ENCODE measurements around the gene GALNT17. TPM values are rescaled to one million over a fixed set of nuclear protein-coding genes. Genes with fewer than 3 reads are reported as not detected.

GALNT17 gene
- total RNA-seq, 1 donor: 0.36 TPM

DNA sequence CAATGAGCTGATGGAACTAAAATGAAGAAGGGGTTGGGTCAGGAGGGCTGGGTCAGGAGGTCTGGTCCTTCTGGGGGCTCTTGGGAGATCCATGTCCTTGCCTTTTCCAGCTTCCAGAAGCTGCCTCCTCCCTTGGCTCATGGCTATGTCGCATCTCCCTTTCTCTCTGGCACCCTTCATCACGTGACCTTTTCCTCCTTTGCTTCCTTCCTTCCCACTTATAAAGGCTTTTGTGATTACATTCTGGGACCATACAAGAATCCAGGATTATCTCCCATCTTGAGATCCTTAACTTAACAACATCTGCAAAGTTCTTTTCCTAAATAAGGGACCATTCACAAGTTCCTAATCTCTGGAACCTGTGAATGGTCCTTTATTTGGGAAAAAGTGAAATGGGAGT, 290.2 kb downstream of the GALNT17 start:
- TF ChIP-seq, protein P1, sequence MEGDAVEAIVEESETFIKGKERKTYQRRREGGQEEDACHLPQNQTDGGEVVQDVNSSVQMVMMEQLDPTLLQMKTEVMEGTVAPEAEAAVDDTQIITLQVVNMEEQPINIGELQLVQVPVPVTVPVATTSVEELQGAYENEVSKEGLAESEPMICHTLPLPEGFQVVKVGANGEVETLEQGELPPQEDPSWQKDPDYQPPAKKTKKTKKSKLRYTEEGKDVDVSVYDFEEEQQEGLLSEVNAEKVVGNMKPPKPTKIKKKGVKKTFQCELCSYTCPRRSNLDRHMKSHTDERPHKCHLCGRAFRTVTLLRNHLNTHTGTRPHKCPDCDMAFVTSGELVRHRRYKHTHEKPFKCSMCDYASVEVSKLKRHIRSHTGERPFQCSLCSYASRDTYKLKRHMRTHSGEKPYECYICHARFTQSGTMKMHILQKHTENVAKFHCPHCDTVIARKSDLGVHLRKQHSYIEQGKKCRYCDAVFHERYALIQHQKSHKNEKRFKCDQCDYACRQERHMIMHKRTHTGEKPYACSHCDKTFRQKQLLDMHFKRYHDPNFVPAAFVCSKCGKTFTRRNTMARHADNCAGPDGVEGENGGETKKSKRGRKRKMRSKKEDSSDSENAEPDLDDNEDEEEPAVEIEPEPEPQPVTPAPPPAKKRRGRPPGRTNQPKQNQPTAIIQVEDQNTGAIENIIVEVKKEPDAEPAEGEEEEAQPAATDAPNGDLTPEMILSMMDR (IDR thresholded peaks at IDR 0.05; ENCODE audit: extremely low read depth, low read depth, low read length): no peak
- Histone ChIP-seq H3K27ac (ENCODE audit: low read depth, low read length) (no peak overlapping the region), H3K36me3 (ENCODE audit: insufficient read depth, low read length) (no peaks in the 10 kb centered on the region), H3K4me2 (ENCODE audit: insufficient read depth, low read length) (no peak overlapping the region), H2AFZ (ENCODE audit: low read length) (no peak overlapping the region), H3K79me2 (ENCODE audit: insufficient read depth, low read length) (no peaks in the 10 kb centered on the region), H3K4me3 (ENCODE audit: insufficient read depth, low read length) (no peak overlapping the region), H3K9me3 (ENCODE audit: low read depth, low read length) (no peaks in the 10 kb centered on the region), H3K27me3 (ENCODE audit: insufficient read depth, low read length) (no peaks in the 10 kb centered on the region), H4K20me1 (ENCODE audit: insufficient read depth, low read length) (no peaks in the 10 kb centered on the region), H3K4me1 (ENCODE audit: insufficient read depth, low read length) (no peaks in the 10 kb centered on the region)
- no peak for DNase-seq (ENCODE audit: insufficient read length, low spot score, missing footprints)

DNA sequence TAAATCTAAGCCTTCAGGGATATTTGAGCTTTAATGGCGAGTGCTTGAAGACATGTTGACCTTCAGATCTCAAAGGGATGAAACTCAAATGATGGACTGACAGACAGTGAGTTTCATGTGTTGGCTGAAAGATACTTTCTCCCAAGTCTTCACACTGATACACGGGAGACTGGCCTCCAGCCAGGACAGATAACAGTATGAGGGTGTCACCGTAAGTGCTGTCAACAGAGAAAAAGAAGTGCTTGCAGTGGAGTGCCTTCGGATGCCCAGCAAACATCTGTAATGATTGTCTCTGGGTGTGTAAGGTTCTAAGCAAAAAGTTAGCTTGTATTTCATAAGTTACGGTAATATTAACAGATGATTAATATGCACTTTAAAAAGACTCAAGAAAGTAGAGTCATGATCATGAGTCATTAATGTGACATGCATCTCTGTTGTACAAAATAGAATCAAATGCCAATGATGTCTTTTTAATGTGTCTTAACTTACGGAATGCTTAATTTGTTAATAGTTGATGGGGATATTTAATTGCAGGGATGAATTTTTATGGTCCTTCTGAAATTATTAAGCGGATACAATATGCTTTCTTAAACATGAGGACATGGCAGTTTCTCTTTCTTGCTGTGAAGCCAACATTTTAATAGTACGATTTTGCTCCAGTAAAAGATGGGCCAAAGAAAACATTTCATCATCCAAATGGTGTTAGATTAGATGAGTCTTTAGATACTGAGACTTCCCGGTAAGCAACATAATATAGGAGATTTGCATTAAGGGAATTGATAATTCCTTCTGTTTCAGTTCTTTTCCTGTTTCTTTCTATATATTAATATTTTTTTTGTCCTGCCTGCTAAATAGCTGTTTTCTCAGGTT, 292.5 kb downstream of the GALNT17 start:
- Histone ChIP-seq H2AFZ (ENCODE audit: low read length) (no peak overlapping the region), H3K27me3 (ENCODE audit: insufficient read depth, low read length) (no peaks in the 10 kb centered on the region), H3K36me3 (ENCODE audit: insufficient read depth, low read length) (no peaks in the 10 kb centered on the region), H3K9me3 (ENCODE audit: low read depth, low read length) (no peaks in the 10 kb centered on the region), H3K4me2 (ENCODE audit: insufficient read depth, low read length) (no peak overlapping the region), H4K20me1 (ENCODE audit: insufficient read depth, low read length) (no peaks in the 10 kb centered on the region), H3K79me2 (ENCODE audit: insufficient read depth, low read length) (no peaks in the 10 kb centered on the region), H3K4me3 (ENCODE audit: insufficient read depth, low read length) (no peak overlapping the region), H3K4me1 (ENCODE audit: insufficient read depth, low read length) (no peaks in the 10 kb centered on the region), H3K27ac (ENCODE audit: low read depth, low read length) (no peak overlapping the region)
- DNase-seq (ENCODE audit: insufficient read length, low spot score, missing footprints): no peak
- TF ChIP-seq, protein P1 (IDR thresholded peaks at IDR 0.05; ENCODE audit: extremely low read depth, low read depth, low read length): no peak

DNA sequence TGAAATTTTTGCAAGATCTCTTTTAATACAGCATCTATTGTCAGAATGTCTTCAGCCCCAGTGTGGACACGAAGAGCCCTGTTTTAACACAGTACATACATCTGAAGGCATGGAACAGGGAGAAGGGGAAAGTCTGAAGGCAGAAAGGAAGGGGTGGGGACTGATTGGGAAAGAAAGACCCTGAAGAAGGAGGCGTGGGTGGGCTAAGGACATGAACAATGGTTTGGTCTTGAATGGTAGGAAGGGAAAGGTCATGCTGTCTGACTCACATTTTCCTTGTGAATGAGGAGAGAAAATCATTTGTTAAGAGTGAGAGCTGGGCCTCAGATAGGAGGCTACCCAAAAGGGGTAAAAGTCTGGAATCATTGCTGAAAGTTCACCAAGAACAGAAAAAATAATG, 297.1 kb downstream of the GALNT17 start:
- H3K79me2 ChIP-seq (ENCODE audit: insufficient read depth, low read length): no peaks in the 10 kb centered on the region
- H3K27me3 ChIP-seq (ENCODE audit: insufficient read depth, low read length): no peaks in the 10 kb centered on the region
- H3K9me3 ChIP-seq (ENCODE audit: low read depth, low read length): no peaks in the 10 kb centered on the region
- H2AFZ ChIP-seq (ENCODE audit: low read length): no peak overlapping the region
- H4K20me1 ChIP-seq (ENCODE audit: insufficient read depth, low read length): no peaks in the 10 kb centered on the region
- H3K4me1 ChIP-seq (ENCODE audit: insufficient read depth, low read length): no peaks in the 10 kb centered on the region
- no peak for DNase-seq (ENCODE audit: insufficient read length, low spot score, missing footprints)
- no peaks in the 10 kb centered on the region for H3K36me3 ChIP-seq (ENCODE audit: insufficient read depth, low read length)
- H3K4me3 ChIP-seq (ENCODE audit: insufficient read depth, low read length): no peak overlapping the region
- H3K27ac ChIP-seq (ENCODE audit: low read depth, low read length): no peak overlapping the region
- TF ChIP-seq, protein P1 (IDR thresholded peaks at IDR 0.05; ENCODE audit: extremely low read depth, low read depth, low read length): no peak
- H3K4me2 ChIP-seq (ENCODE audit: insufficient read depth, low read length): no peak overlapping the region

DNA sequence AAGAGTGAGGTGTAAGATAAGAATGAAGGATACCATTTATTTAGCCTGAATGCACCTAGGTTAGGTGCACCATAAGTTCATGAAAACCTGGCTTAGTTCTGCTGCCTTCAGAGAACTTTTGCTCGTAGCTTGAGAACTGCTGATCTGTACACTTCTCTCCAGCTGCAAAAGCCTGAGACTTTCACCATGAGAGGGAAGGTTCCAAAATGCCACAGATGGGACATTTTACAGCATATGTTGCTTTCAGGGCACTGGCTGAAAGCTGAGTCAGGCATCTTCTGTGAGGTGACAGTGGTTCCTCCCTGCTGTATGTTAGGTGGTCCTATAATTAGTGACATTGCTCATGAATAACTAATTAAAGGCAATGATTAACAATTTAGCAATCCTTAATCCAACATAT, 298.3 kb downstream of the GALNT17 start:
- no peak overlapping the region for H3K27ac ChIP-seq (ENCODE audit: low read depth, low read length)
- H3K27me3 ChIP-seq (ENCODE audit: insufficient read depth, low read length): no peaks in the 10 kb centered on the region
- H4K20me1 ChIP-seq (ENCODE audit: insufficient read depth, low read length): no peaks in the 10 kb centered on the region
- H3K9me3 ChIP-seq (ENCODE audit: low read depth, low read length): no peaks in the 10 kb centered on the region
- H3K4me2 ChIP-seq (ENCODE audit: insufficient read depth, low read length): no peak overlapping the region
- H2AFZ ChIP-seq (ENCODE audit: low read length): no peak overlapping the region
- no peaks in the 10 kb centered on the region for H3K79me2 ChIP-seq (ENCODE audit: insufficient read depth, low read length)
- TF ChIP-seq, protein P1 (IDR thresholded peaks at IDR 0.05; ENCODE audit: extremely low read depth, low read depth, low read length): no peak
- no peaks in the 10 kb centered on the region for H3K4me1 ChIP-seq (ENCODE audit: insufficient read depth, low read length)
- H3K4me3 ChIP-seq (ENCODE audit: insufficient read depth, low read length): no peak overlapping the region
- no peak for DNase-seq (ENCODE audit: insufficient read length, low spot score, missing footprints)
- H3K36me3 ChIP-seq (ENCODE audit: insufficient read depth, low read length): no peaks in the 10 kb centered on the region
